Dermis blood vessel endothelial cell (primary cell): ENCODE measurements around the gene OGA. TPM values are rescaled to one million over a fixed set of nuclear protein-coding genes. Genes with fewer than 3 reads are reported as not detected.

Source experiments
- DNase-seq: peaks from one replicate; pipeline ENCODE4 v3.0.0; 2010
- total RNA-seq: library from RNA; depleted of rRNA; stranded (reverse); fragments of >200 nt; gene quantifications from 2 replicates; pipeline ENCODE4 v1.2.3, GENCODE V29; 2014

Gene OGA
- total RNA-seq, 1 donor from 2014 or later, result 96.1 TPM

DNA sequence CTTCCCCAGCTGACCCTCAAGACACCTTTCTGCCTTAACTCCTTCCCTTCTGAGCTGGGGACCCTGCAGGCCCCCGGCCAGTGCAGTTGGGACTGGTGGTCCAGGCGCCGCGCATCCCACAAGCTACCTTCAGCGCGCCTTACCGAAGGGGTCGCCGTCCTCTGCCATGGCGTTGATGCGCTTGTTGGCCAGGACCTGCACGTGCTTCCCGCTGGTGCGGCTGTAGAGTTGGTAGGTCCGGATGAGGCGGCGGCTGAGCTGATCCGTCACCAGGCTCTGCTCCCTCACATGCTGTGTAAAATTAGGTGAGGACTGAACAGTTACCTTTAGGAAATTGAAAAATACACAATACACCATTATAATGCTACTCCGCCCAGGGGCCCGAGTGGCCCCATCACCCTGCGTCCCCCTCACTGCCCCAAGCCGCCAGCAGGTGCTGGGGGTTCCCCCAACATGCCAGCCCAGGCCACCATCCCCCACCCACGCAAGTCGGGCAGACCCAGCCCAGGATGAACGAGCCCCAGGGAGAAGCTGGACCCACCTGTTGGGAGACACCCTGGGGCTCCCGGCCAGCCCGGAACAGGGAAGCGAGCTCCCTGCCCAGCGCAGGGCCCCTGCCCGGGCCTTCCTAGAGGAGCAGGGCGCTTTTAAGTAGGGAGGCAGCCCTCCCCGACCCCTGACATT, 43.5 kb downstream of the OGA start:
- no peak for DNase-seq

DNA sequence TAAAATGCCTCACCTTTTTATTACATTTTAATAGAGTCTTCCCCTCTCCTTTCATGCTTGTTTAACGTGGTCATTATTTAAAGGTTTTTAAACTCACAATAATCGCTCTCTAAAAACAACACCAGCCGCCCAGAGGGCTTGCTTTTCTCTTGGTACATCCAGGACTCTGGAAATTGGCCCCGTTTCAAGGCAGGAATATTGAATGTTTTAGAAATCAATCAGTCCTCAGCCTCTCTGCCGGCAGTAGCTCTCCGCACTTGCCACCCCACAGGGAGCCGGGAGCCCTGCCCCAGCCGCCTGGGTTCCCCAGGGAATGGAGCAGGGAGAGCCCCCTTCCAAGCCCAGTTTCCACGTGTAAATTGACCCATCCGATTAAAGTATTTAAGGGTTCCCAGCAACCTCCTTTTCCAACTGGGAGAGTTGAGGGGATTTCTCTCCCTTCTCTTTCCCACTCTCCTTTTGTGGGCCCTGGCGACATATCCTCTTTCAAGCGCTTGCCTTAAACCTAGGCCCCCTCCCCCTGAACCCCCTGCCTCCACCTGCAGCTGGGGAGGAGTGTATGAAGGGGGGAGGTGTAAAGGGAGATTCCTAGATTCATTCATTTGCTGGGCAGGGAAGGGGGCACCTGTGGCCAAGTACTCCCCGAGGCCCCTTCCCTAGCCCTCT, 44.2 kb downstream of the OGA start:
- no peak for DNase-seq

DNA sequence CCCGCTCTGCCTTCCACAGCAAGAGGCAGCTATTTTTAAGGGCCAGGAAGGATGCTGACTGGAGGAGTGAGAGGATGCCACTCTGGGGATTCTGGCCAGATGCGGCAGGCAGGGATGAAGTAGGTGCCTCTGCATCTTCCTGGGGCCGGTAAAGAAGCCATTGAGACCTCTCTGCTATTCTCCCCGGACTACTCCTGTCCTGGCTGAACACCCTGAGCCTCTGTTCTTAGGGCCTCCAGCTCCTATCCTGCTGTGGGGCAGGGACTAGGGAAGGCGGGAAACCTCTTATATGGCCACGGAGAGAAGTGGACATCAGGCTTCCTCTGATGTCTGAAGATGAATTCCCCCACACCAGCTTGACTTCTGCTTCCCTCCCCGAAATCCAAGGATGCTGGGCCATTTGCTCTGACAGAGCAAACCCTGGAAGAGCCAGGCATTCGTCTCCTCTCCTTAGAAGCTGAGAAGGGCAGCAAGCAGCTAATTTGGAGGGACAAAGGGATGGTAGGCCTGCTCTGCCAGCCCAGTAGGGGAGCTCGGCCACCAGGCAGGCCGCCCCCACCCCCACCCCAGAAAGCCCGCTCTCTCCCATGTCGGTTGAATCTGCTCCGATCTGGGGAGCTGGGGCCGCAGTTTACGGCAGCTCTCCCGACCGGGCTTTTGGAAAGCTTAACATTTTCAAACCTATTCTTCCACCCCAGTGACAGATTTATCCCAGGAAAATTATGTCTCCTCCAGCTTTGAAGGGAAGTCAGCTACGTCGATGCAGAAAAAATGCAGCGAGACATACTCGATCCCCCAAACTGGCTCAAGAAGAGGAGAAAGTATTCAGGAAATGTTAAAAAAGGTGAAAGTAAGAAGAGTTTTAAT, 45.1 kb downstream of the OGA start:
- no peak for DNase-seq

DNA sequence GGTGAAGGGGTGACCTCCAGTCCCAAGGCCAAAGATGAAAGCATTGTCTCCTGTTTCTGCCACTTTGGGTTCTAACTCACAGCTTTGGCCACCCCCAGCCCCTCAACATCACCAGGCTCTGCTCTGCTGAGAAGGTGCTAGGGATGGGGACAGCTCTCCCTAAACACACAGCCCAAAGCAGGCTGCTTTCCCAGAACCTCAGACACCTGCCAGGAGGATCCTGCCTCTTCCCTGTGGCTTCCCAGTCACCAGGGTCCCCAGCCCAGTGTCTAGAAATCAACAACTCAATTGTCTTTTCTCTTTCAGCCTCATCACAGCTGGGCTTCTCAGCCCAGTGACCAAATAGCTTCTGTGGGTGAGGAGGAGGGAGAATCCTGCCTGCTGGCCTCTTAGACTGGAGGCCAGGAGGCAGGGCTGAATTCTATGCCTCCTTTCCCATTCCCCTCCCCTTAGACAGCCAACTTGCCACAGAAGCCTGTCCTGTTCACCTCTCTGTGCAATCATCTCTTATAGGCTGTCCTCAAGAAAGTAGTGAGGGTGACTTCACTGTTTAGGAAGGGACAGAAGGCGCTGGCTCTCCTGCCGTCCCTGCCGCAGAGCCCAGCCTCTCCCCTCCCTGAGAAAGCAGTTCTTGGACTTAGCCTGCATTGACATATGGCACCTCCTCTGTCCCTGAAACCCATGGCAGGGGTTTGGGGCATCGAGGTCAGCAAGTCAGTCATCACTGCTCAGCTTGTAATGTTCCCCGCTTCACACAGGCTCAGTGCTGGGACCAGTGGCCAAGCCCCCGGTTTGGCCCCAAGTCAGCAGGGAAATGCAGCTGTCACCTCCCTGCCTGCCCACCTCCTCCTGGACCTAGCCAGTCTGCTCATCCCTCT, 46.0 kb downstream of the OGA start:
- DNase-seq, result no peak

DNA sequence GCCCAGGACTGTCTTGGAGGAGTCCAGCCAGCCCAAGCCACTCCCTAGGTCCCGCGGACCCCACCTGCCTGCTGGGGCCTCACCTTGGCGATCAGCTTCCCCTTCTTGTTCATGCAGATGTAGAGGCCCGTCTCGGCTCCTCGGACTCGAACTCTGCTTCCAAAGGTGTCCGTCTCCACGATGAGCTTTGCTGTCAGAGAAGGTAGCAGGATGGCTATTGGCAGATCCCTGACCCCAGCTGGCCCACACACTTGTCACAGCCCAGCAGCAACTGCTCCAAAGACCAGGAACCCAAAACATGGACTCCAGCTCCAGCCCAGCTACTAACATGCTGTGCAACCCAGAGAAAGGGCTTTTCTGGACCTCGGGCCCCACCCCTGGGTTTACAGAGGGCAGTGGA, 46.9 kb downstream of the OGA start:
- DNase-seq, result no peak

DNA sequence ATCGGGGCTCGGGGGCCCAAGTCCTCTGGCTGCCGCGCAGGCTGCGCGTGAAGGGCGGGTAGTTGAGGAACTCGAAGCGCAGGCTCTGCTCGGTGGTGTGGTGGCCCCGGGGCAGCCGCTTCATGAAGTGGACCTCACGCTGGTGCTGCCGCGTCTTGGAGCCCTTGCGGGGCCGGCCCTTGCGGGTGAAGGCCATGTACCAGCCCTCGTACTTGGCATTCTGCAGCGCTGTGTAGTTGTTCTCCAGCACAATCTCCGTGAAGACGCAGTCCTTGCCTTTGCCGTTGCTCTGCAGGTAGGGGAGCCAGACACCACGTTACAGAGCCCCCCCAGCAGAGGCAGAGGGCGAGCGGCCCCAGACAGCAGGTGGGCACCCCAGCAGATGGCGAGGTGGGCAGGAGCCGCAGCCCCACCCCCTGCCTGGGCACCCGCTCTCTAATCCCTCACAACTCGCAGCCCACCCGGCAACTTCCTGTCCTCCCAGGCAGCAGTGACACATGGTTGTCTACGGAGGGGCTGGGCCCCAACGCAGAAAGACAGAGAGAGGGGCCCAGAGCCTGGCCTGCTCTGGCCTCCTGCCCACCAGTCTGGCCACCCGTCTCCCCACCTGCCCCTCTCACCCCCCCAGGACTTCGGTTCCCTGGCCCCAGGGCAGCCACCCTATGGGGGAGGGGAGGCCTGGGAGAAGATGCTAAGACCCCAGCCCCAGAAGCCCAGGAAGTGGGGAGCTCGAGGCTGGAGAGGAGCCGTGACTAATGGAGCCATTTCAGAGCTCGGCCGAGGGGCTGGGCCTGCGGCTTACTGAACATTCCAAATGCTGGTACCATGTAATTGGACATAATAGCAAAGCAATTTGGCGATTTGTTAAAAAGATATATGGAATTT, 47.7 kb downstream of the OGA start:
- DNase-seq, result no peak

DNA sequence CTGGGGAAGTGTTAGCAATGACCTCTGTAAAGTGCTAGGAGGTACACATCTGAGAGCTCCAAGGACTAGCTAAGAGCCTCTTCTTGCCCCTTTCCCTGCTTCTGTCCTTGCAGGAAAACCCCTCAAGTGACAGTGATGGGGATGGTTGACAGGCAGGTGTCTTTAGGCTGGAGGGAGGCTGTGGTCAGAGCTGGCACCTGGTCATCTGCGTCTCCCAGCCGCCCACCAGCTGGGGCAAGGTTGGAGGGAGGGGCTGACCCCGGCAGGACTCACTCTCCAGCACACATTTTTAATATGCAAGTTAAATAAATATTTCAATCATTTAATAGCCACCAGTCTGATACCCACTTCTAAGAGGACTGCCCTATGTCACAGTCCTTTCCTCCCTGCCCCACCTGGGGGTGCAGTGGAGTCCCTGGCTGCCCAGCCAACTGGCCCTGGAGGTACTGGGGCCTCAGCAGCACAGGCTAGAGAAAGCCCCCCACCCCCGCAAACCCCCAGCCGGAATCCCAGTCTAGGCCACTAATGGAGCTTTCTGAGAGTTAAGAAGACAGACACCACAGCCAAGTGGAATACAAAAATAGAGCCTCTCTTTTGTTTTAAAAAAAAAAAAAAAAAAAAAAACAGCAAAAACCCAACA, 48.6 kb downstream of the OGA start:
- DNase-seq, result no peak

DNA sequence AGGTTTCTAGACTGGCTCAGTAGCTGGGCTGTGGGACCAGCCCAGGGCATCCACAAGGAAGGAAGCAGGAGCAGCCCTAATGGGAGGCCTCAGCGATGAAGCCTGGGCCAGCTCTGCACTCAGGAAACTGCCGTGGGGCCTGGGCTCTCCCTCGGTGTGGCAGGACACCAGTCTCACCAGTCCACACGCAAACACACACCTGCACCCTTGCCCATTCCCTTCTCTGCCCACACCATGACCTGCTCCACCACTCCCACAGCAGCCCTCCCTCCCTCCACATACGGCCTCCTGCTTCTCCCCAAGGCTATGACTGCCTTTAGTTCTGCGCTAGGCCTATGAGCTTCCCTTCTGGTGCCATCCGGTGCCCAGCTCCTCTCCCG, 49.5 kb downstream of the OGA start:
- no peak for DNase-seq

DNA sequence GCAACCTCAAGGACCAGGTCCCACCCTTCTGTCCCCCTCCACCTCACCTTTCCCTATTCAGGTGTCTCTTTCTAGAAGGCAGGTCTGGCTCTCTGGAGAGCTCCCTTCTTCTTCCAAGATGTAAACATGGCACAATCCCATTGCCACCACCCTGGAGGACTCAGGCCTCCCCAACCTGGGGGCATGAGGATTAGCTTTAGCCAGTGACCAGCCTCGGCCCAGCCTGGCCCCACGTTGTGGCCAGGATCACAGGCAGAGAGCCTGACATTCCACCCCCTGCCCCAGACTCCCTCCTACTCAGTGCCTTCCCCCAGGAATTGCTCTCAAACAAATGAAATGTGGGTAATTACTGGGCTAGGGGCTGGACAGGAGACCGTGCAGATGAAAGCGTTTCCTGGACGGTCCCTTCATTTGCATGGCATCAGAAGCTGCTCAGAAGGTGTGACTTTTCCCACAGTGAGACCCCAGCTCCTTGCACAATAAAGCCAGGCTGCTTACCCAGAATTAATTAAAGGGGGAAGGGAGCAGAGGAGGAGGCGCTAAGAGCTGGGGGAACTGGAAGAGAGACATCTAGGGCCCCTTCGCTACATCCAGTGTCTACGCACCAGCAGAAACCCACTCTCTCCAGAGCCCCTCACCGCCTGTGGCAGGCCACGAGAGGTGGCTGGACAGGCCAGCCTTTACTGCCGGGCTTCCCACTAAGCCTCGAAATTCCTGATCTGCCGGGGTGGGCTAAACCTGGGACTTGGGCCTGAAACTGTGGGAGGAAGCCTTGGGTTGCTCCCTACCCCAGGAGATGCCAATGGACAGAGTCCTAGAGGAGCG, 50.1 kb downstream of the OGA start:
- no peak for DNase-seq

DNA sequence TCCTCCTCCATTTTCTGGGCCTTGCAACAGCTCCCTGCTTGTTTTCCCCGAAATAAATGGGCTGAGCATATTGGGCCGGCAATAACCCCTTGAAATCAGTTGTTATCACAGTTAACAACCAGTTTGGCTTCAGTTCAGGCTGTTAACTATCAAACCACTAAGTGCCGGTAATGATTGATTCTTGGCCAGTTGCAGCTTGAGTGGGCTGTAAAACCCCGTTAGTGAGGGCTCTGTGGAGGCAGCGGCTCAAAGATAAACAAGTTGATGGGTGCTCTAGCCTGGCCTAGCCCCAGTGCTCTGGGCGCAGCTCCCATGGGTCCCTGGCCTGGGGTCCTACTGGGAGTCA, 50.7 kb downstream of the OGA start:
- DNase-seq, result no peak

DNA sequence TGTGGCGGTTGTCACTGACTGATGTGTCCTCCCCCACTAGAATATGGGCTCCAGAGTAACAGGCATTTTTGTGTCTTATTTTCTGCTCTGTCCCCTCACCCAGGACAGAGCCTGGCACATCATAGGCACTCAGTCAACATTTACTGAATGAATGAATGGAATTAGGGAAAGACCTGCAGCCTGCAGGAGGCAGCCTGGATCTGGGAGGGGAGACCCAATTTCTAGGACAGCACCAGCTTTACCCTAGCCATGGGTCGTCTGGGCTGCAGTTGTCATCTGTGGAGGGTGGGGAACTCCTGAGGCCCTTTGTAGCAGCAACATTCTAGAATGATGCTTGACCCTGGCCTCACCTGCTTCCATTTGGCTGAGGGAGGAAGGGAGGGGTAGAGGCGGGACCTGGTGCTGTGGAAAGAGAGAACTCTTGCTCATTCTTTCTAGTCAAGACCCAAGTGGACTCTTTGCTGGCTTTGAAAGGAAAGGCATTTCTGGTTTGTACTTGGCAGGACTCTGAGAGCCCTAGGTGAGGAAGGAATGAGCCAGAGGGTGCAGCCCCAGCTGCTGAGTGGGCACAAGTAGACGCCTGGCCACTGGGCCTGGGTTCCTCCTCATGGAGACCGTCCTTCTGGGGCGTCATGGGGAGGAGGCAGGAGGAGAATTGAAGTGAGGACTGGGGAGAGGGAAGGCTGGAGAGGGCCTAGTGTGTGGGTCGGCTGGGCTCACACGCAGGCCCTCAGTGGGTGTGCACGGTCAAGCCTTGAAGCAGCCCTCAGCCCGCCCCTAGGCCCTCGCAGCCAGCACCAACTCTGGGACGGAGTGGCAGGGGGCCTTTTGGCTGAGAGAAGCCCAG, 51.3 kb downstream of the OGA start:
- DNase-seq, result no peak

DNA sequence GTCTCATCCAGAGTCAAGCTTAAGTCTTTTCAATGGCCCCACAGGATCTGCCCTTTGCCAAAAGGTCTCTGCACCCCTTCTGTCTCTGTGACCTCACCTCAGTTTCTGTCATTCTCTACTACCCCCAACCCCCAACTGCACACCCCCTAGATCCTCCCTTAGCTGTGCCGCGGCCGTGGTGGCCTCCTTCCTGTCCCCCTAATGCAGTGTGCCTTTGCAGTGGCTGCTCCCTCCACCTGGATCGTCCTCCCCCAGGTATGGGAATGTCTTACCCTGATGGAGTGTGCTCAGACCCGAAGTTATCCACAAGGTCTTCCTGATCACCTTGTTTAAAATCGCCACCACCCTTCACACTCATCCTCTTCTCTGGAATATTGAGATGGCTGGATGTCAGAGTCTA, 51.9 kb downstream of the OGA start:
- DNase-seq, result no peak

DNA sequence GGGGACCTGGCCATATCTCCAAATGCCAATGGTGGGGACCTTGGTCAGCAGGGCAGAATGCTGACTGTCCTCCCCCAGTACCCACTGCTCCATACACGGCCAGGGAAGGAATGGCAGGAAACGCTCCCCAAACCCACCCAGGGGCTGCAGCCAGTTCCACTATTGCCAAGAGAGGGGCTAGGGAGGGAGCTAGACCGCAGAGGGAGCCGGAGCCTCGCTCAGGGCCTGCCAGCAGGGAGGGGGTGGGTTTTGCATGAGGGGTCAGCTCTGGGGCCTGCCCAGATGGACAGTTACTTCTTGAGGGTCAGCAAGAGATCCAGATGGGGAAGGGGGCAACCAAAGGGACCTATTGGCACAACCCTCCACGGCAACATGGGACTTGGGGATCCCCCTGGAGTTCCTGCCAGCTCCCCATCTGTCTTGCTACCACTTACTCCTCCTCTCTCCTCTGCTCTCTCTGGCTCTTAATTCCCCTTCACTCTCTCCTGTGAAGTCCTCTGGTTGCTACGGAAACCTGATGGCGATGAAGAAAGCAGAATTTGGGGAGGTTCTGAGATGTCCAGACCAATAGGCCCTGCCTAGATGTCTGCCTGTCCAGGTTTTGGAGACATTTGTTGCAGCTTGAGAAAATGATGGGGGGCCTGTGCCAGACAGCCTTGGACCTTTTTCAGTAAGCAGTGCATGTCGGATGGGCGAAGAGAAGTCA, 55.0 kb downstream of the OGA start:
- DNase-seq, result no peak

DNA sequence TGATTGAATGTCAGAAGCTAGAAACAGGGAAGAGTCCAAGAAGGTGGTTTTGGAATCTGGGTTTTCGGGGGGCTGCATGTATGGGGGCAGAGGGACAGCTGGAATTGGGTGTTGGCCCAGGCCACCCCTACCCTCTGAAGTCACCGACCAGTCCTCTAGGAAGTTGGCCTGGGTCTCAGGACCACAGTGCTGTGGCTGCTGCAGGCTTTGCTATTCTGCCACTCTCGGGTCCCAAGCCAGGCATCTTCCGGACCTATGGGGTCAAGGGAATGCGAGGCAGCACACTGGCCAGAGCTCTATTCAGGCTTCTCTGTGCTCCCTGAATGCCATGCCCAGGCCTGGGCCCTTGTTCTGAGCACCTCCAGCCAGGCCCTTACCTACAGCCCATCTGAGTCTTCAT, 55.5 kb downstream of the OGA start:
- DNase-seq, result no peak

DNA sequence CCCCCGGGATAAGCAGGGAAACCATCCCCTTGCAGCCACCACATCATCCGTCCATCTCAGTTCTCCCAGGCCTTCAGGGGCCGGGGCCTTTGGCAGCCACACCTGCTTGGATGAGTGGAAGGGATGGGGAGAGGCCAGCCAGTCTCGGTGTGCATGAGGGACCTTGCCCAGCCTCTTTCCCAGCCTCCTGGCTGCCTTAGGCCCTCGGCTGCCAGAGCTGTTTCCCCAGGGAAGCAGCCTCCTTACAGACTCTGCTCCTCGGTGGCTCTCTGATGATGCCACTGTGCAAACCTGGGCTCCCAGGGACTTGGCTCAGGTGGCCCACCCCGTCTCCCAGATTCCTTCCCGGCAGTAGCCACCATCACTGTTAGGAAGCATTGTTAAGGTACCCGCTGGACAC, 57.0 kb downstream of the OGA start:
- DNase-seq, result no peak

DNA sequence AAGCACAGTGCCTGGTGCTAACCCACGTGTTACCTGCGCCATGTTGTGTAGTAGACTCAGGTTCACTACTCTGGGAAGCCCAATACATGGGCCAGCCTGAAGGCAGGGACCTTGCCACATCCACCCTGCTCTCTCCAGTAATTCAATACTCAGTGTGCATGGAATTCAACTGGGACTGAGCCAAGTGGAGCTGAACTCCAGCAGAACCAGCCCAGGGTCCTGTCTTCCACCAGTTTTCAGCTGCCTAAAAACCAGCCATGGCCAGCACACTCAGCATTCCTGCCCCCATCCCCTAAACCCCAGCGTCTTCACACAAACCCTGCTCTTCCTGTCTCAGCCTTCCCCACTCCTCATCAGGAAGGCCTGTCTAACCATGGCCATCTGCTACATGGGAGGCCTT, 57.7 kb downstream of the OGA start:
- no peak for DNase-seq

DNA sequence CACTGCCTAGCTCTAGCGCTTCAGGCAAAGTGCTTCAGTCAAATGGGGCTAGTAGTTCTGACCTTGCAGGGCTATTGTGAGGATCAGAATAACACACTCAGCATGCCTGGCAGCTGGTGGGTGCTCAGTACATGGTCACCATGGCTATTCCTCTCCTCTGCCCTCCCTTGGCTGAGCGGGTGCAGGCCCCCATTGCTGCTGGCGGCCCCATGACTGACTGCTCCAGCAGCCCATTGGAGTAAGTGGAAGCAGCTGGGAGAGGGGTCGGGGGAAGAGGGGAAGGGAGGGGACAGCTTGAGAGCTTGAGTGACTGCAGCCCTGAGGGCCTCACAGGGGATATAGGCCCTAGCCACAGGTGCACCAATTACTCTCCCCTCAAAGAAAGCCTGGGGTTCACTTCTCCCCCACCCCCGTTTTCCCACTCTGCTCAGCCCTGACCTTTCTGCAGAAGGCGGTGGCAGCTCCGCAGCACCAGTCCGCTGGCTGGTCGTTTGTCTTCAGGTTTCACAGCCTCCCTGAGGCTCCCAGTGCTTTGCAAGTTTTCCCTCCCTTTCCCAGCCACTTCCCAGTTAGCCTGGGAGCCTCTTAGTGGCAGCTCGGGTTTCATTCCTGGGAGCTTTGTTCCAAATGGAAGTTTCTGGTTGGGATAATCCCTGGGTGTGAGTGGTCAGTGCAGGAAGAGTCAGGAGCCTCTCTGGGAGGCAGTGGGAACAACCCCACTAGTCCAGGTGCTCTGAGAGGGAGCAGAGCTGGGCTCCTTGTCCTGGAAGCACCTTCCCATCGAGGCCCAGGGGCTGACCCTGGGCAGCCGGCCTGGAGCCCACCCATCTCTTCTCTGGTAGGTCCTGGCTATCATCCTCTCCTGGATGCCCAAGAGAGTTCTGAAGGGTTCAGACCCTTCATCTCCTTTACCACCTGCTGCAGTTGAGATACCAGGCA, 58.7 kb downstream of the OGA start:
- no peak for DNase-seq

DNA sequence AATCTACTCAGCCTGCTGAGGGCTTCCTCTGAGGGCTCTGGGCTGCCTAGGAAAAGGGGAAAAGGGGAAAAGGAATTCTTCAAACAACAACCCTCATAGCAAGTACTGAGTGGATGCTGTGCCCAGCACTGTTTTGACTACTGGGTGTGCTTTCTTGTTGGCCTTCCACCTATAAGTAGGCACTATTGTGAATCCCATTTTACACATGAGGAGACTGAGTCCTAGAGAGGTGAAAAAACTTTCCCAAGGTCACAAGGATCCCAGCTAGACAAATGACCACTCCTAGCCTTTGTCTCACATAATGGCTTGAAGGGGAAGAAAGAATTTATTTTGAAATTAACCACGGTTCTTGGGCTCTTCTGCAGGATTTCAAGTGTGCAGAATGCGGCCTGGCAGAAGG, 59.4 kb downstream of the OGA start:
- DNase-seq, result no peak
